SK-N-MC (cell line): ENCODE results near the gene SBNO2.

Source experiments
- EZH2 ChIP-seq: fragments of 200-600 bp; sonication (generic); IDR thresholded peaks from one replicate; pipeline ENCODE4 v1.6.1; 2017; ENCODE audit warnings: antibody characterized with exemption
- POLR2AphosphoS5 ChIP-seq: IDR thresholded peaks from 2 replicates; pipeline ENCODE4 v1.6.1; 2012; ENCODE audit warnings: mild to moderate bottlenecking, low read depth, low read length, borderline replicate concordance

- TF ChIP-seq EZH2 (no peak), POLR2AphosphoS5 (no peak)
These were observed 50.0 kb downstream of the SBNO2 start for GRCh38 chr19:1123885-1124677.
